ENCODE measurements around the gene MAP7. TPM values are rescaled to one million over a fixed set of nuclear protein-coding genes. Genes with fewer than 3 reads are reported as not detected.

The MAP7 gene
- total and polyA plus RNA-seq, 2 donors (not counting 3 experiments of a cell fraction or from before 2014, with no cell fraction given), result 0.07 to 0.42 TPM

DNA sequence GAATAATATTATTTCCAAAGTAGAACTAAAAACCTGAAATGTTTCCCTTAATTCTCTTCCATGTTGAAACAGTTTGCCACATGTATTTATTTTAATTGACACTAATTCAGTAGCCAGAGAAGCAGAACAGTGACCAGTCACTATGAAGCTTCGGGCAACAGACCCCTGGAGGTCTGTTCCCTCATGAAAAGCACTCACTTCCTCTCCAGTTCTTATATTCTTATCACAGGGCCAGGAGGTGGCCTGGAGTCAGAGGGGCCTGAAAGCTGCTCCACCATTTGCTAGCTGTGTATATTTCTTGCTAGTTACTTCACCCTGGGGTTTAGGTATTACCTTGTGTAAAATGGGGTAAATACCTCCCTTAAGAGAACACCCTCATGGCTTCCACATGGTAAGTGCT, 49.1 kb downstream of the MAP7 start:
- Histone ChIP-seq H3K9me1 (replicated peaks; ENCODE audit: control insufficient read depth, extremely low read depth, insufficient read depth, low read length) (no peaks in the 10 kb centered on the region), H2AFZ (ENCODE audit: low read depth, low read length) (no peak overlapping the region), H3K9ac (replicated peaks; ENCODE audit: extremely low read depth, insufficient read depth, low read length) (no peak overlapping the region), H3K4me1 (ENCODE audit: control insufficient read depth, extremely low read depth, insufficient read depth, low read length) (no peaks in the 10 kb centered on the region), H4K20me1 (replicated peaks; ENCODE audit: control insufficient read depth, extremely low read depth, insufficient read depth, low read length) (no peaks in the 10 kb centered on the region), H3K9me3 (replicated peaks; ENCODE audit: control insufficient read depth, insufficient read depth, low read length) (no peaks in the 10 kb centered on the region), H3K4me2 (ENCODE audit: insufficient read depth, low read length) (no peak overlapping the region), H3K36me3 (ENCODE audit: control insufficient read depth in 2 of 2, extremely low read depth in 1 of 2, insufficient read depth in 2 of 2, low read length in 2 of 2) (no peaks in the 10 kb centered on the region), H3K4me3 (replicated peaks in 1 of 3; ENCODE audit: insufficient read depth in 1 of 3, low read depth in 1 of 3, low read length in 3 of 3) (no peak overlapping the region), H3K27me3 (ENCODE audit: control insufficient read depth in 2 of 2, insufficient read depth in 2 of 2, low read length in 2 of 2) (no peaks in the 10 kb centered on the region), H3K79me2 (ENCODE audit: control insufficient read depth, insufficient read depth, low read length) (no peaks in the 10 kb centered on the region), H3K27ac (ENCODE audit: insufficient read depth, low read depth, low read length) (no peak overlapping the region)
- no peak for DNase-seq (ENCODE audit: low read depth, low spot score)
- FAIRE-seq, result no peak
- ChIA-PET POLR2A (no interaction called here), CTCF (interaction anchor here (0.9 to 1.9 kb wide), 2 partner anchors 25 to 345 kb away, joined by 3 to 4 read pairs; no protein-coding TSS in a partner anchor)
- intact Hi-C loops (cut with micrococcal nuclease), result no loop called here
- dilution Hi-C loops (cut with MboI; ENCODE audit: extremely low pct_ligation_motif_present, low sequenced_read_pairs), result no loop called here
- BruUV-seq (replicated peaks), result no TSS peak
- TF ChIP-seq, protein P1, sequence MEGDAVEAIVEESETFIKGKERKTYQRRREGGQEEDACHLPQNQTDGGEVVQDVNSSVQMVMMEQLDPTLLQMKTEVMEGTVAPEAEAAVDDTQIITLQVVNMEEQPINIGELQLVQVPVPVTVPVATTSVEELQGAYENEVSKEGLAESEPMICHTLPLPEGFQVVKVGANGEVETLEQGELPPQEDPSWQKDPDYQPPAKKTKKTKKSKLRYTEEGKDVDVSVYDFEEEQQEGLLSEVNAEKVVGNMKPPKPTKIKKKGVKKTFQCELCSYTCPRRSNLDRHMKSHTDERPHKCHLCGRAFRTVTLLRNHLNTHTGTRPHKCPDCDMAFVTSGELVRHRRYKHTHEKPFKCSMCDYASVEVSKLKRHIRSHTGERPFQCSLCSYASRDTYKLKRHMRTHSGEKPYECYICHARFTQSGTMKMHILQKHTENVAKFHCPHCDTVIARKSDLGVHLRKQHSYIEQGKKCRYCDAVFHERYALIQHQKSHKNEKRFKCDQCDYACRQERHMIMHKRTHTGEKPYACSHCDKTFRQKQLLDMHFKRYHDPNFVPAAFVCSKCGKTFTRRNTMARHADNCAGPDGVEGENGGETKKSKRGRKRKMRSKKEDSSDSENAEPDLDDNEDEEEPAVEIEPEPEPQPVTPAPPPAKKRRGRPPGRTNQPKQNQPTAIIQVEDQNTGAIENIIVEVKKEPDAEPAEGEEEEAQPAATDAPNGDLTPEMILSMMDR (IDR thresholded peaks at IDR 0.05; ENCODE audit: extremely low read depth in 1 of 2, insufficient read depth in 1 of 2, low read depth in 1 of 2, low read length in 2 of 2), result no peak
- TF ChIP-seq, protein P2, sequence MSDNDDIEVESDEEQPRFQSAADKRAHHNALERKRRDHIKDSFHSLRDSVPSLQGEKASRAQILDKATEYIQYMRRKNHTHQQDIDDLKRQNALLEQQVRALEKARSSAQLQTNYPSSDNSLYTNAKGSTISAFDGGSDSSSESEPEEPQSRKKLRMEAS (IDR thresholded peaks at IDR 0.05; ENCODE audit: insufficient read depth, insufficient read length), result no peak
- TF ChIP-seq JUN (IDR thresholded peaks at IDR 0.05; ENCODE audit: borderline replicate concordance, insufficient read depth, insufficient read length, low read depth) (no peak), POLR2AphosphoS5 (IDR thresholded peaks at IDR 0.05; ENCODE audit: insufficient read depth, low read depth, low read length) (no peak), FOS (IDR thresholded peaks at IDR 0.05; ENCODE audit: borderline replicate concordance, insufficient read depth, low read length) (no peak), GATA2 (IDR thresholded peaks at IDR 0.05; ENCODE audit: insufficient read depth, insufficient read length, low read depth, low read length) (no peak), POLR2A (IDR thresholded peaks at IDR 0.05; ENCODE audit: low read depth, low read length) (no peak), MYC (IDR thresholded peaks at IDR 0.05; ENCODE audit: low read depth, low read length) (no peak), EZH2 (IDR thresholded peaks at IDR 0.05; ENCODE audit: borderline replicate concordance, low read depth, low read length, severe bottlenecking) (no peak)
